Esophagus muscularis mucosa (tissue), 3 donors: Measurements from ENCODE around the gene RHOJ.

Source experiments
- POLR2A ChIP-seq: fragments of 450-650 bp; IDR thresholded peaks from one replicate; pipeline ENCODE4 v1.6.1; 2017; ENCODE audit warnings: antibody characterized with exemption, moderate library complexity, mild to moderate bottlenecking, low read depth
- POLR2AphosphoS5 ChIP-seq, 2 donors: sonication (generic); formaldehyde crosslinking; IDR thresholded peaks; one replicate each; pipeline ENCODE4 v1.6.1; 2017; ENCODE audit warnings: antibody characterized with exemption in 2 of 2
- TF ChIP-seq, protein P1 (sequence below), 3 experiments: fragments of 200-600 bp in 2 of 3; fragments of 450-650 bp in 1 of 3; sonication (generic) in 2 of 3; IDR thresholded peaks; one replicate each; pipeline ENCODE4 v1.5.1; 2017 to 2019; ENCODE audit warnings: antibody characterized with exemption in 3 of 3, mild to moderate bottlenecking in 2 of 3, moderate library complexity in 1 of 3

- TF ChIP-seq, protein P1, sequence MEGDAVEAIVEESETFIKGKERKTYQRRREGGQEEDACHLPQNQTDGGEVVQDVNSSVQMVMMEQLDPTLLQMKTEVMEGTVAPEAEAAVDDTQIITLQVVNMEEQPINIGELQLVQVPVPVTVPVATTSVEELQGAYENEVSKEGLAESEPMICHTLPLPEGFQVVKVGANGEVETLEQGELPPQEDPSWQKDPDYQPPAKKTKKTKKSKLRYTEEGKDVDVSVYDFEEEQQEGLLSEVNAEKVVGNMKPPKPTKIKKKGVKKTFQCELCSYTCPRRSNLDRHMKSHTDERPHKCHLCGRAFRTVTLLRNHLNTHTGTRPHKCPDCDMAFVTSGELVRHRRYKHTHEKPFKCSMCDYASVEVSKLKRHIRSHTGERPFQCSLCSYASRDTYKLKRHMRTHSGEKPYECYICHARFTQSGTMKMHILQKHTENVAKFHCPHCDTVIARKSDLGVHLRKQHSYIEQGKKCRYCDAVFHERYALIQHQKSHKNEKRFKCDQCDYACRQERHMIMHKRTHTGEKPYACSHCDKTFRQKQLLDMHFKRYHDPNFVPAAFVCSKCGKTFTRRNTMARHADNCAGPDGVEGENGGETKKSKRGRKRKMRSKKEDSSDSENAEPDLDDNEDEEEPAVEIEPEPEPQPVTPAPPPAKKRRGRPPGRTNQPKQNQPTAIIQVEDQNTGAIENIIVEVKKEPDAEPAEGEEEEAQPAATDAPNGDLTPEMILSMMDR (IDR thresholded peaks at IDR 0.05): no peak
- TF ChIP-seq POLR2A: no peak
- TF ChIP-seq POLR2AphosphoS5 (IDR thresholded peaks at IDR 0.05): no peak
These were observed 12.2 kb upstream of the RHOJ start for GRCh38 chr14:63192085-63192484.
